NCI-H1694 treated with DMSO at 0.1 percent for 48 hours (cell line): ENCODE data around the gene KRTAP5-11.
A peak's percentile ranks its signal among the peaks of the same experiment; 100 is the strongest.
"Not testable (repeated sequence)": the region's sequence is repeated elsewhere in the genome, so short reads cannot be mapped to it uniquely, and the experiment has no call there.

ENCODE experiments used
- DNase-seq: peaks from one replicate; lab custom pipeline; 2025; lab: John Stamatoyannopoulos, UW

Gene KRTAP5-11

DNA sequence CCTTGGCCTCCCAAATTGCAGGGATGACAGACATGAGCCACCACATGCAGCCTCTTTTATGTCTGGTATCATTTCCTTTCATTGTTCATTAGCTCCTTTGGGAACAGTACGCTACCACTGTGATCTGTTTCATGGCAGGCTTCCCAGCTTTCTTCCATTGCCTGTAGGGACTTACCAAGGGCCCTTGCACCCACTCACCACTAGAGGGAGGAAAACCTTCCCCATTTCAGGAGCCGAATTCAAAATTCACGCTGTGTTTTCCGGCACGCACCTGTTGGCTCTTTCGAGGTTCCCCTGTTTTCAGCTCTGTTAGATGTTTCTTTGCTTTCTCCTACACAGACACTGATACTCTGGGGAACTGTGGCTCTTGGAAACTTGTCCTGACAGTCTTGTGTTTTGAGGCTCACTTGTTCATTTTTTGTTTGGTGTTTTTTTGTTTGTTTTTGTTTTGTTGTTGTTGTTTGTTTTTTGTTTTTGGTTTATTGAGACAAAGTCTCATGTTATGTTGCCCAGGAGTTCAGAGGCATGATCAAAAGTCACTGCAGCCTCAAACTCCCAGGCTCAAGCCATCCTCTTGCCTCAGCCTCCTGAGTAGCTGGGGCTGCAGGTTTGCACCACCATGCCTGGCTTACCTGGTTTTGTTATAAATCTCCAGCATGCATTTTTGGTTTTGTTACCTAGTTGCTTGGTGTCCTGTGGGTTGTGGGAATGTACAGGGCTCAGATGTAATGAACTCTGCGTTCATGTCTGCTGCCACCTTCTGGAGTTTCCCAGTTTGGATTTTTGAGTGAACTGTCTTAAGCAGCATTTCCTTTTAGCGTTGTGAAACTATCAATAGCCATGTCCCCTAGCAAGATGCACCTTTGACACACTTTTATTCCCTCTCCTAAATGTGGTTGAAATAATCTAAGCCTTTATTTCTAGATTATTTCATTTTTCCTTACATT is 2.3 kb downstream of the KRTAP5-11 start:
- peak; percentile 76 for DNase-seq

DNA sequence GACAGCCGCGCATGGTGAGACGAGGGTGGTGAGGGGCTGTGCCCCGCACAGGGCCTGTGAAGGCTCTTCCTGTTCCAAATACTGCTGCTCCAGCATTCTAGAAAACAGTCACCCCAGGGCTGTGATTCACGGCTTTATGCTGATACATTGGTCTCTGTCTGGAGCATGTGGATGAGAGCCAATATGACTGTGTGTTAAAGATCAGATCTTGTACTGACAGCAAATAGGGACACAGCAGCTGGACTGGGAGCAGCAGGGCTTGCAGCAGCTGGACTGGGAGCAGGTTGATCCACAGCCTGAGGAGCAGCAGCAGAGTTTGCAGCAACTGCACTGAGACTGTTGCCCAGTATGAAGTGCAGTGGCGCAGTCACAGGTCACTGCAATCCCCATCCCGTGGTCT is 3.2 kb downstream of the KRTAP5-11 start:
- DNase-seq = not testable (repeated sequence)

- DNase-seq = no peak
Measured at GRCh38 chr11:71577469-71578004, 5.1 kb downstream of the KRTAP5-11 start.

- not testable (repeated sequence) for DNase-seq
Measured at GRCh38 chr11:71576688-71577465, 5.8 kb downstream of the KRTAP5-11 start.

GRCh38 chr11:71575723-71576424 is 6.8 kb downstream of the KRTAP5-11 start:
- DNase-seq = no peak

DNA sequence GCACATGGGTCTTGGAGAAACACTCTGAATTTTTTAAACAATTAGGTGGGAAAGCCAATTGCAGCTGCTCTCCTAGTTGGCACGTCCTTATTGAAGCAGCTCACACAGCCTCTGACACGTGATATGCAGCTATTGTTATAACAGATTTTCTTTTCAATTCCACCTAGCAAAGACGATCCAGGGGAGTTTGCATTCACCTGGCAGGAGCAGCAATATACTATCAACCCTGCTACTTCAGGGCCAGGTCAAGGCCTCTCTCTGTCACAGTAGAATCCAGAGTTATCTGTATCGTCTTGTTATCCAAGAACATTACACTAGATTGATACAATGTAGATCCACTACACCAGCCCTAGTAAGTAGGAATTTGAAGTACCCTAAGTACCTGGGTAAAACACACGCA is 8.3 kb downstream of the KRTAP5-11 start:
- no peak for DNase-seq

GRCh38 chr11:71572811-71573210 is 9.9 kb downstream of the KRTAP5-11 start:
- DNase-seq = no peak

GRCh38 chr11:71571101-71571850 is 11.4 kb downstream of the KRTAP5-11 start:
- not testable (repeated sequence) for DNase-seq

- DNase-seq = no peak
Measured at GRCh38 chr11:71568704-71569349, 13.8 kb downstream of the KRTAP5-11 start.

GRCh38 chr11:71567633-71568032 is 15.0 kb downstream of the KRTAP5-11 start:
- DNase-seq = not testable (repeated sequence)

DNA sequence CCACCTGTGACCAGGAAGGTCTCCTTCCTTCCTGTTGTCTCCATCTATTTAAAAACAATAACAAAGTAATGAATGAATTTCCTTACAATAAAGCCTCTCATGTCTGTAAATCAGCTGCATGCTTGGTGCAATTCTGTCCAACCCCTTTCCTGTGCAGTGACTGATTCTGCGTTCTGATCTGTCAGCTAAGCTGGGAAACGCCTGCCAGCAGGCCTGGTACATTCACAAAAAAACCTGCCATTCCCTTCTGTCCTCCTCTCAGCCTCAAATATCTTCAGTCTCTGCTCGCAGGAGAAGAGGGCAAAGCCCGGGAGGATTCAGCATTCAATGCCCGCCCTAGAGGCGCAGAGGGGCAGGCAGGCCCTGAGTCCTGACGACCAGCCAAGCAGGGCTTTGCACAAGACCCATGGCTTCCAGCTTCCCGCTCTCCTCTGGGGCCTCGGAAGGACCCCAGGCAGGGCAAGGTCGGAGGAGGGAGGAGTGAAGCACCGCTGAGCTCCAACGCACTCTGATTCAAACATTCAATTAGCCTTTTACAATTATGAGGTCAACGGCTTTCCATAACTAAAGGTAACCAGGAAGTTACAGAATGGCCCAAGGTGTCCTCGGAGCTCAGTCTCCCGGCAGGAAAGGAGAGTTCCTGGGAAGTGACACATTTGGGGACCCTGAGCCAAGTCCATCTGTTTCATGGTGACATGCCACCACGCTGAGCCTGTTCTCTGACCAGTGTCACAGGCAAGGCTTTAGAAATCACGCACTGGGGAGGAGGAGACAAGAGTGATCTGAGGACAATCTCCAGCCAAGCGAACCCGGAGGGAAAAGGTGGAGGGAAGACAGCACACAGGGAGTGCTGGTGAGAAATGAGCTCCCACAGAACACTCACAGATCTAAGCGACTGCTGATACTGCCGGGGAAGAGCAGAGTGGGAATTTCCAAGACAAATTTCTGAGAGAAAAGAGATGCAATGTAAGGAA is 15.8 kb downstream of the KRTAP5-11 start:
- not testable (repeated sequence) for DNase-seq

GRCh38 chr11:71566081-71566620 is 16.5 kb downstream of the KRTAP5-11 start:
- DNase-seq = no peak

- DNase-seq = no peak
Measured at GRCh38 chr11:71565263-71565662, 17.4 kb downstream of the KRTAP5-11 start, which contains the start of gene KRTAP5-10. TSS of gene KRTAP5-10 (plus strand) at chr11:71565563. CDS start at chr11:71565588, 25 bp downstream.

GRCh38 chr11:71564430-71564829 is 18.2 kb downstream of the KRTAP5-11 start:
- no peak for DNase-seq

GRCh38 chr11:71563406-71563805 is 19.3 kb downstream of the KRTAP5-11 start:
- peak; percentile 2 for DNase-seq

GRCh38 chr11:71562120-71562519 is 20.6 kb downstream of the KRTAP5-11 start:
- no peak for DNase-seq

- DNase-seq = no peak
Measured at GRCh38 chr11:71558996-71559395, 23.7 kb downstream of the KRTAP5-11 start.

DNA sequence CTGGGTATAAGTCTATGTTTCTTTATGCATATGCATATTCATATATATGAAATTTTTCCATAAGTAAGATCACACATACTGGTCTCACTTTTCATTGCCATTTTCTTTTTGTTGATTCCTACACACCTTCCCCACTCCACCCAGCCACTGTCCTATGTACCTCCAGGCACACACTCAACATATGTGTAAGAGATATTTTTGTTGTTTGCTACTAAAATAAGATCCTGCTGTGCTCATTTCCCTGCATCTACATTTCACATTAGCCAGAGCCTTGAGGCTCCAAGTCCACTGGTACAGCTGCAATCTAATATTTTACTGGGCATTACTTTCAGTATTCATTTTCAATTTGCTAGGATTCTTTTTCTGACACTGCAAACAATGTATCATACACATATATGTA is 25.4 kb downstream of the KRTAP5-11 start:
- no peak for DNase-seq

- no peak for DNase-seq
Measured at GRCh38 chr11:71556018-71556417, 26.7 kb downstream of the KRTAP5-11 start.
